Fibroblast of skin of abdomen (primary cell): ENCODE results near the gene SELENOP.
"Not testable (repeated sequence)": the region's sequence is repeated elsewhere in the genome, so short reads cannot be mapped to it uniquely, and the experiment has no call there.

Experiments used
- DNase-seq: peaks from one replicate; pipeline ENCODE4 v3.0.0-alpha.2; 2013

The SELENOP gene

GRCh38 chr5:42825422-42826148, 13.9 kb upstream of the SELENOP start:
- no peak for DNase-seq

- no peak for DNase-seq
Observed at GRCh38 chr5:42824347-42824976, 12.8 kb upstream of the SELENOP start.

GRCh38 chr5:42822548-42822947, 10.9 kb upstream of the SELENOP start:
- DNase-seq: no peak

- DNase-seq: no peak
Observed at GRCh38 chr5:42819745-42820144, 8.1 kb upstream of the SELENOP start.

- not testable (repeated sequence) for DNase-seq
Observed at GRCh38 chr5:42816546-42816945, 4.9 kb upstream of the SELENOP start.

- no peak for DNase-seq
Observed at GRCh38 chr5:42813533-42813932, 1.8 kb upstream of the SELENOP start.

GRCh38 chr5:42812620-42813019, 928 bp upstream of the SELENOP start:
- DNase-seq: no peak

- DNase-seq: no peak
Observed at GRCh38 chr5:42810834-42811590, 680 bp downstream of the SELENOP start.

- DNase-seq: no peak
Observed at GRCh38 chr5:42808888-42809611, 2.6 kb downstream of the SELENOP start.

- no peak for DNase-seq
Observed at GRCh38 chr5:42807722-42808447, 3.8 kb downstream of the SELENOP start.

- DNase-seq: no peak
Observed at GRCh38 chr5:42806701-42807262, 4.9 kb downstream of the SELENOP start.

- no peak for DNase-seq
Observed at GRCh38 chr5:42806004-42806700, 5.5 kb downstream of the SELENOP start.

- DNase-seq: no peak
Observed at GRCh38 chr5:42804717-42805339, 6.9 kb downstream of the SELENOP start.

- no peak for DNase-seq
Observed at GRCh38 chr5:42801516-42802166, 10.1 kb downstream of the SELENOP start.

- no peak for DNase-seq
Observed at GRCh38 chr5:42800748-42801330, 10.9 kb downstream of the SELENOP start.

- DNase-seq: no peak
Observed at GRCh38 chr5:42799668-42800114, 12.0 kb downstream of the SELENOP start.

- DNase-seq: no peak
Observed at GRCh38 chr5:42799241-42799608, 12.5 kb downstream of the SELENOP start.

- DNase-seq: no peak
Observed at GRCh38 chr5:42798284-42799240, 13.1 kb downstream of the SELENOP start.

- DNase-seq: peak; percentile 17
Observed at GRCh38 chr5:42791151-42791550, 20.5 kb downstream of the SELENOP start.
